Rectal smooth muscle tissue (tissue), 1 donor: ENCODE results near the gene SUSD4.

ENCODE experiments used
- H3K27ac ChIP-seq: one replicate; pipeline ENCODE4 v1.7.0; 2013; ENCODE audit warnings: low read depth, low read length, inconsistent platforms
- H3K27me3 ChIP-seq: one replicate; pipeline ENCODE4 v1.7.0; 2013; ENCODE audit warnings: low read length; ENCODE audit not compliant: control insufficient read depth, insufficient read depth
- H3K36me3 ChIP-seq: one replicate; pipeline ENCODE4 v1.7.0; 2013; ENCODE audit warnings: low read length; ENCODE audit not compliant: control insufficient read depth, insufficient read depth
- H3K4me1 ChIP-seq: one replicate; pipeline ENCODE4 v1.7.0; 2013; ENCODE audit warnings: low read length; ENCODE audit not compliant: control insufficient read depth, insufficient read depth
- H3K4me3 ChIP-seq: one replicate; pipeline ENCODE4 v1.7.0; 2013; ENCODE audit warnings: low read length
- H3K9ac ChIP-seq: one replicate; pipeline ENCODE4 v1.7.0; 2013; ENCODE audit warnings: low read length

Gene SUSD4

GRCh38 chr1:223204424-223204823 lies 159.6 kb downstream of the SUSD4 start:
- no peaks in the 10 kb centered on the region for H3K27me3 ChIP-seq
- no peak overlapping the region for H3K27ac ChIP-seq
- no peaks in the 10 kb centered on the region for H3K4me1 ChIP-seq
- H3K4me3 ChIP-seq: no peak overlapping the region
- H3K36me3 ChIP-seq: no peaks in the 10 kb centered on the region
- H3K9ac ChIP-seq: no peak overlapping the region

GRCh38 chr1:223203694-223204093 lies 160.3 kb downstream of the SUSD4 start:
- Histone ChIP-seq H3K27me3 (no peaks in the 10 kb centered on the region), H3K4me3 (no peak overlapping the region), H3K27ac (no peak overlapping the region), H3K9ac (no peak overlapping the region), H3K36me3 (no peaks in the 10 kb centered on the region), H3K4me1 (no peaks in the 10 kb centered on the region)

GRCh38 chr1:223203034-223203408 lies 161.0 kb downstream of the SUSD4 start:
- Histone ChIP-seq H3K4me3 (no peak overlapping the region), H3K9ac (no peak overlapping the region)

GRCh38 chr1:223202376-223203033 lies 161.5 kb downstream of the SUSD4 start:
- Histone ChIP-seq H3K27me3 (no peaks in the 10 kb centered on the region), H3K36me3 (no peaks in the 10 kb centered on the region), H3K4me1 (no peaks in the 10 kb centered on the region), H3K27ac (no peak overlapping the region), H3K4me3 (no peak overlapping the region), H3K9ac (no peak overlapping the region)

More at GRCh38 chr1:223203034-223203408, 161.0 kb downstream of the SUSD4 start:
- H3K27me3 ChIP-seq: no peaks in the 10 kb centered on the region
- H3K36me3 ChIP-seq: no peaks in the 10 kb centered on the region
- no peaks in the 10 kb centered on the region for H3K4me1 ChIP-seq
- no peak overlapping the region for H3K27ac ChIP-seq

- no peaks in the 10 kb centered on the region for H3K27me3 ChIP-seq
- no peak overlapping the region for H3K9ac ChIP-seq
- H3K4me3 ChIP-seq: no peak overlapping the region
- no peak overlapping the region for H3K27ac ChIP-seq
- H3K4me1 ChIP-seq: no peaks in the 10 kb centered on the region
- H3K36me3 ChIP-seq: no peaks in the 10 kb centered on the region
These were observed 162.0 kb downstream of the SUSD4 start for GRCh38 chr1:223201967-223202366.

- H3K36me3 ChIP-seq: no peaks in the 10 kb centered on the region
- no peaks in the 10 kb centered on the region for H3K4me1 ChIP-seq
- H3K27ac ChIP-seq: no peak overlapping the region
- H3K9ac ChIP-seq: no peak overlapping the region
- H3K4me3 ChIP-seq: no peak overlapping the region
- no peaks in the 10 kb centered on the region for H3K27me3 ChIP-seq
These were observed 163.1 kb downstream of the SUSD4 start for GRCh38 chr1:223200903-223201302.

GRCh38 chr1:223199094-223199647 lies 164.8 kb downstream of the SUSD4 start:
- no peak overlapping the region for H3K9ac ChIP-seq
- no peak overlapping the region for H3K4me3 ChIP-seq
- no peaks in the 10 kb centered on the region for H3K4me1 ChIP-seq
- H3K27ac ChIP-seq: no peak overlapping the region
- H3K27me3 ChIP-seq: no peaks in the 10 kb centered on the region
- no peaks in the 10 kb centered on the region for H3K36me3 ChIP-seq

GRCh38 chr1:223198628-223198965 lies 165.4 kb downstream of the SUSD4 start:
- Histone ChIP-seq H3K4me3 (no peak overlapping the region), H3K4me1 (no peaks in the 10 kb centered on the region), H3K36me3 (no peaks in the 10 kb centered on the region)

GRCh38 chr1:223197923-223198627 lies 165.9 kb downstream of the SUSD4 start:
- Histone ChIP-seq H3K4me3 (no peak overlapping the region), H3K27me3 (no peaks in the 10 kb centered on the region), H3K36me3 (no peaks in the 10 kb centered on the region), H3K4me1 (no peaks in the 10 kb centered on the region), H3K27ac (no peak overlapping the region), H3K9ac (no peak overlapping the region)

More at GRCh38 chr1:223198628-223198965, 165.4 kb downstream of the SUSD4 start:
- Histone ChIP-seq H3K27me3 (no peaks in the 10 kb centered on the region), H3K27ac (no peak overlapping the region), H3K9ac (no peak overlapping the region)

GRCh38 chr1:223189903-223190724 lies 173.9 kb downstream of the SUSD4 start:
- no peak overlapping the region for H3K27ac ChIP-seq
- no peaks in the 10 kb centered on the region for H3K4me1 ChIP-seq
- H3K4me3 ChIP-seq: no peak overlapping the region
- H3K27me3 ChIP-seq: no peaks in the 10 kb centered on the region
- no peak overlapping the region for H3K9ac ChIP-seq
- H3K36me3 ChIP-seq: no peaks in the 10 kb centered on the region

GRCh38 chr1:223189525-223189902 lies 174.5 kb downstream of the SUSD4 start:
- no peak overlapping the region for H3K9ac ChIP-seq
- H3K4me1 ChIP-seq: no peaks in the 10 kb centered on the region
- no peaks in the 10 kb centered on the region for H3K27me3 ChIP-seq
- H3K36me3 ChIP-seq: no peaks in the 10 kb centered on the region
- H3K27ac ChIP-seq: no peak overlapping the region
- H3K4me3 ChIP-seq: no peak overlapping the region

- Histone ChIP-seq H3K4me1 (no peaks in the 10 kb centered on the region), H3K27ac (no peak overlapping the region), H3K9ac (no peak overlapping the region), H3K36me3 (no peaks in the 10 kb centered on the region), H3K4me3 (no peak overlapping the region), H3K27me3 (no peaks in the 10 kb centered on the region)
These were observed 175.2 kb downstream of the SUSD4 start for GRCh38 chr1:223188618-223189356.
